K562 (cell line): ENCODE measurements around the gene HOMEZ.

Experiments used
- CBFB ChIP-seq: sonication (generic); formaldehyde crosslinking; IDR thresholded peaks from 2 replicates; pipeline ENCODE4 v1.4.0; 2020; ENCODE audit warnings: mild to moderate bottlenecking, missing genetic modification reagents
- EZH2 ChIP-seq: IDR thresholded peaks from 2 replicates; pipeline ENCODE4 v1.6.1; 2012; ENCODE audit warnings: low read depth, mild to moderate bottlenecking, inconsistent platforms, low read length, borderline replicate concordance
- FOSL1 ChIP-seq: fragments of 200-800 bp; sonication (Bioruptor generic); conservative IDR thresholded peaks from 2 replicates; pipeline ENCODE4 v1.6.1; 2016; ENCODE audit warnings: missing genetic modification characterization, missing compliant biosample characterization
- GABPB2 ChIP-seq: fragments of 250-450 bp; sonication (Bioruptor Pico); conservative IDR thresholded peaks from 2 replicates; pipeline ENCODE4 v1.5.1; 2021; ENCODE audit warnings: mild to moderate bottlenecking
- JUND ChIP-seq, 2 experiments: IDR thresholded peaks; 2 replicates in 1 of 2; 3 replicates in 1 of 2; pipeline ENCODE4 v1.6.1; 2011; ENCODE audit warnings: borderline replicate concordance in 2 of 2, low read depth in 2 of 2, low read length in 2 of 2, improper control_type of control experiment in 1 of 2, missing biosample characterization in 1 of 2, missing genetic modification characterization in 1 of 2, missing genetic modification reagents in 1 of 2
- KDM1A ChIP-seq, 2 experiments: fragments of 450-650 bp; IDR thresholded peaks; 2 replicates each; pipeline ENCODE4 v1.6.1; 2016; ENCODE audit warnings: mild to moderate bottlenecking in 2 of 2
- MAZ ChIP-seq, 2 experiments: fragments of 450-650 bp in 1 of 2; sonication (generic) in 1 of 2; formaldehyde crosslinking; IDR thresholded peaks in 1 of 2; conservative IDR thresholded peaks in 1 of 2; 2 replicates each; pipeline versions ENCODE4 v1.4.0 to v1.5.0; 2020; ENCODE audit warnings: mild to moderate bottlenecking in 1 of 2, missing genetic modification reagents in 1 of 2
- MTA1 ChIP-seq: fragments of 450-650 bp; IDR thresholded peaks from 2 replicates; pipeline ENCODE4 v1.6.1; 2017; ENCODE audit warnings: borderline replicate concordance
- POLR2A ChIP-seq: fragments of 450-650 bp; conservative IDR thresholded peaks from 2 replicates; pipeline ENCODE4 v1.6.1; 2016
- ZNF274 ChIP-seq: IDR thresholded peaks from 2 replicates; pipeline ENCODE4 v1.6.1; 2011; ENCODE audit warnings: low read depth, mild to moderate bottlenecking, low read length, moderate library complexity, borderline replicate concordance
- ZNF311 ChIP-seq: fragments of 250-450 bp; sonication (Bioruptor Pico); IDR thresholded peaks from 2 replicates; pipeline ENCODE4 v1.4.0; 2020; ENCODE audit warnings: mild to moderate bottlenecking, moderate library complexity
- TF ChIP-seq, protein P1 (sequence below), 3 experiments: IDR thresholded peaks in 2 of 3; conservative IDR thresholded peaks in 1 of 3; 2 replicates each; pipeline ENCODE4 v1.5.1; 2011 to 2012; ENCODE audit warnings: low read length in 3 of 3, mild to moderate bottlenecking in 3 of 3, control low read depth in 2 of 3, improper control_type of control experiment in 1 of 3, inconsistent platforms in 1 of 3, low read depth in 1 of 3, mixed read lengths in 1 of 3, moderate library complexity in 1 of 3; ENCODE audit not compliant: insufficient read depth in 2 of 3
- TF ChIP-seq, protein P2 (sequence below): fragments of 450-650 bp; IDR thresholded peaks from 2 replicates; pipeline ENCODE4 v1.7.1; 2018; ENCODE audit warnings: mild to moderate bottlenecking, low read depth; ENCODE audit not compliant: partially characterized antibody

- TF ChIP-seq ZNF311 (CRISPR knock-in tag) = no peak
- no peak for TF ChIP-seq ZNF274
- no peak for TF ChIP-seq EZH2
- TF ChIP-seq POLR2A = peak; percentile 68
- 0 out of 4 replicates have a peak, but pooled peaks of 1 of the 2 experiments have one; percentile 27 for TF ChIP-seq MAZ (CRISPR knock-in tag; conservative IDR thresholded peaks at IDR 0.05 in 1 of 2, IDR thresholded peaks at IDR 0.05 in 1 of 2)
- TF ChIP-seq, protein P1, sequence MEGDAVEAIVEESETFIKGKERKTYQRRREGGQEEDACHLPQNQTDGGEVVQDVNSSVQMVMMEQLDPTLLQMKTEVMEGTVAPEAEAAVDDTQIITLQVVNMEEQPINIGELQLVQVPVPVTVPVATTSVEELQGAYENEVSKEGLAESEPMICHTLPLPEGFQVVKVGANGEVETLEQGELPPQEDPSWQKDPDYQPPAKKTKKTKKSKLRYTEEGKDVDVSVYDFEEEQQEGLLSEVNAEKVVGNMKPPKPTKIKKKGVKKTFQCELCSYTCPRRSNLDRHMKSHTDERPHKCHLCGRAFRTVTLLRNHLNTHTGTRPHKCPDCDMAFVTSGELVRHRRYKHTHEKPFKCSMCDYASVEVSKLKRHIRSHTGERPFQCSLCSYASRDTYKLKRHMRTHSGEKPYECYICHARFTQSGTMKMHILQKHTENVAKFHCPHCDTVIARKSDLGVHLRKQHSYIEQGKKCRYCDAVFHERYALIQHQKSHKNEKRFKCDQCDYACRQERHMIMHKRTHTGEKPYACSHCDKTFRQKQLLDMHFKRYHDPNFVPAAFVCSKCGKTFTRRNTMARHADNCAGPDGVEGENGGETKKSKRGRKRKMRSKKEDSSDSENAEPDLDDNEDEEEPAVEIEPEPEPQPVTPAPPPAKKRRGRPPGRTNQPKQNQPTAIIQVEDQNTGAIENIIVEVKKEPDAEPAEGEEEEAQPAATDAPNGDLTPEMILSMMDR (IDR thresholded peaks at IDR 0.05 in 2 of 3, conservative IDR thresholded peaks at IDR 0.05 in 1 of 3; ENCODE audit: insufficient read depth in 2 of 3, low read depth in 1 of 3, low read length in 3 of 3) = no peak
- TF ChIP-seq MTA1 = no peak
- TF ChIP-seq GABPB2 (CRISPR knock-in tag) = no peak
- no peak for TF ChIP-seq CBFB (CRISPR knock-in tag)
- TF ChIP-seq, protein P2, sequence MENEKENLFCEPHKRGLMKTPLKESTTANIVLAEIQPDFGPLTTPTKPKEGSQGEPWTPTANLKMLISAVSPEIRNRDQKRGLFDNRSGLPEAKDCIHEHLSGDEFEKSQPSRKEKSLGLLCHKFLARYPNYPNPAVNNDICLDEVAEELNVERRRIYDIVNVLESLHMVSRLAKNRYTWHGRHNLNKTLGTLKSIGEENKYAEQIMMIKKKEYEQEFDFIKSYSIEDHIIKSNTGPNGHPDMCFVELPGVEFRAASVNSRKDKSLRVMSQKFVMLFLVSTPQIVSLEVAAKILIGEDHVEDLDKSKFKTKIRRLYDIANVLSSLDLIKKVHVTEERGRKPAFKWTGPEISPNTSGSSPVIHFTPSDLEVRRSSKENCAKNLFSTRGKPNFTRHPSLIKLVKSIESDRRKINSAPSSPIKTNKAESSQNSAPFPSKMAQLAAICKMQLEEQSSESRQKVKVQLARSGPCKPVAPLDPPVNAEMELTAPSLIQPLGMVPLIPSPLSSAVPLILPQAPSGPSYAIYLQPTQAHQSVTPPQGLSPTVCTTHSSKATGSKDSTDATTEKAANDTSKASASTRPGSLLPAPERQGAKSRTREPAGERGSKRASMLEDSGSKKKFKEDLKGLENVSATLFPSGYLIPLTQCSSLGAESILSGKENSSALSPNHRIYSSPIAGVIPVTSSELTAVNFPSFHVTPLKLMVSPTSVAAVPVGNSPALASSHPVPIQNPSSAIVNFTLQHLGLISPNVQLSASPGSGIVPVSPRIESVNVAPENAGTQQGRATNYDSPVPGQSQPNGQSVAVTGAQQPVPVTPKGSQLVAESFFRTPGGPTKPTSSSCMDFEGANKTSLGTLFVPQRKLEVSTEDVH = no peak
- no peak for TF ChIP-seq JUND (IDR thresholded peaks at IDR 0.05; ENCODE audit: borderline replicate concordance, low read depth, low read length)
- no peak for TF ChIP-seq JUND (tag; IDR thresholded peaks at IDR 0.05; ENCODE audit: borderline replicate concordance, low read depth, low read length)
- TF ChIP-seq FOSL1 (tag) = no peak
- no peak for TF ChIP-seq KDM1A (IDR thresholded peaks at IDR 0.05)
Observed at GRCh38 chr14:23326491-23327332, 40.8 kb upstream of the HOMEZ start.
